Endothelial cell of umbilical vein (primary cell): ENCODE measurements around the gene UBE2D3. TPM values are rescaled to one million over a fixed set of nuclear protein-coding genes. Genes with fewer than 3 reads are reported as not detected.

Experiments
- BruUV-seq: library from RNA; stranded (reverse); fragments of 400-500 nt; replicated peaks from 2 replicates; lab custom pipeline; 2021; lab: Mats Ljungman, UMichigan
- CTCF ChIA-PET: fragments of 300-600, 350-600 bp; sonication (Branson Sonifier 250); formaldehyde crosslinking; loops from one replicate; lab custom pipeline; 2021; ENCODE audit warnings: antibody characterized with exemption, inconsistent platforms; lab: Charles Lee
- POLR2A ChIA-PET: fragments of 300-600, 350-600 bp; sonication (Branson Sonifier 250); formaldehyde crosslinking; loops from one replicate; lab custom pipeline; 2021; ENCODE audit warnings: antibody characterized with exemption, inconsistent platforms; lab: Charles Lee
- DNase-seq: peaks from one replicate; pipeline ENCODE4 v3.0.0-alpha.2; 2011; ENCODE audit warnings: low read depth, low spot score
- FAIRE-seq: peaks from 2 replicates; lab custom pipeline; 2011; peaks lifted over from hg19 to GRCh38; lab: Jason Lieb, UNC
- H2AFZ ChIP-seq: 2 replicates; pipeline ENCODE4 v1.6.0; 2012; ENCODE audit warnings: low read depth, low read length, control low read depth, inconsistent platforms
- H3K27ac ChIP-seq: 2 replicates; pipeline ENCODE4 v1.5.1; 2011; ENCODE audit warnings: low read depth, mild to moderate bottlenecking, control low read depth, low read length, moderate library complexity; ENCODE audit not compliant: insufficient read depth
- H3K27me3 ChIP-seq, 2 experiments: 2 replicates each; pipeline versions ENCODE4 v1.6.0 to v1.6.1; 2011; ENCODE audit warnings: low read length in 2 of 2, mixed read lengths in 1 of 2; ENCODE audit not compliant: control insufficient read depth in 2 of 2, insufficient read depth in 2 of 2
- H3K36me3 ChIP-seq, 2 experiments: 2 replicates in 1 of 2; 3 replicates in 1 of 2; pipeline ENCODE4 v1.5.1; 2011; ENCODE audit warnings: low read length in 2 of 2, mild to moderate bottlenecking in 1 of 2, moderate library complexity in 1 of 2; ENCODE audit not compliant: control insufficient read depth in 2 of 2, insufficient read depth in 2 of 2; ENCODE audit errors: extremely low read depth in 1 of 2
- H3K4me1 ChIP-seq: 3 replicates; pipeline ENCODE4 v1.5.1; 2011; ENCODE audit warnings: mild to moderate bottlenecking, low read length; ENCODE audit not compliant: control insufficient read depth, insufficient read depth; ENCODE audit errors: extremely low read depth
- H3K4me2 ChIP-seq: 2 replicates; pipeline ENCODE4 v1.6.1; 2011; ENCODE audit warnings: low read length, control low read depth, mixed read lengths; ENCODE audit not compliant: insufficient read depth
- H3K4me3 ChIP-seq, 3 experiments: fragments of 200-600 bp in 1 of 3; sonication (generic), shearing (Covaris generic) in 1 of 3; replicated peaks in 1 of 3; 2 replicates each; pipeline ENCODE4 v1.5.1; 2011 to 2016; ENCODE audit warnings: control low read depth in 3 of 3, low read length in 3 of 3, mild to moderate bottlenecking in 2 of 3, inconsistent platforms in 1 of 3, low read depth in 1 of 3, moderate library complexity in 1 of 3; ENCODE audit not compliant: insufficient read depth in 1 of 3
- H3K79me2 ChIP-seq: 2 replicates; pipeline ENCODE4 v1.6.0; 2012; ENCODE audit warnings: low read length, inconsistent platforms; ENCODE audit not compliant: control insufficient read depth, insufficient read depth
- H3K9ac ChIP-seq: replicated peaks from 2 replicates; pipeline ENCODE3; 2011; ENCODE audit warnings: low read length, control low read depth; ENCODE audit not compliant: insufficient read depth; ENCODE audit errors: extremely low read depth
- H3K9me1 ChIP-seq: replicated peaks from 3 replicates; pipeline ENCODE4 v1.6.0; 2011; ENCODE audit warnings: mild to moderate bottlenecking, low read length; ENCODE audit not compliant: control insufficient read depth, insufficient read depth; ENCODE audit errors: extremely low read depth
- H3K9me3 ChIP-seq: replicated peaks from 2 replicates; pipeline ENCODE4 v1.5.1; 2012; ENCODE audit warnings: low read length, inconsistent platforms; ENCODE audit not compliant: control insufficient read depth, insufficient read depth
- H4K20me1 ChIP-seq: replicated peaks from 2 replicates; pipeline ENCODE3; 2011; ENCODE audit warnings: mild to moderate bottlenecking, low read length; ENCODE audit not compliant: control insufficient read depth, insufficient read depth; ENCODE audit errors: extremely low read depth
- EZH2 ChIP-seq: IDR thresholded peaks from 2 replicates; pipeline ENCODE4 v1.6.1; 2012; ENCODE audit warnings: borderline replicate concordance, low read depth, mild to moderate bottlenecking, moderate library complexity, low read length, inconsistent platforms; ENCODE audit not compliant: severe bottlenecking
- FOS ChIP-seq: IDR thresholded peaks from 2 replicates; pipeline ENCODE4 v1.6.1; 2011; ENCODE audit warnings: mild to moderate bottlenecking, low read length, moderate library complexity, borderline replicate concordance; ENCODE audit not compliant: insufficient read depth
- GATA2 ChIP-seq: IDR thresholded peaks from 2 replicates; pipeline ENCODE4 v1.7.0; 2011; ENCODE audit warnings: low read depth, mild to moderate bottlenecking, moderate library complexity, mixed read lengths, low read length; ENCODE audit not compliant: insufficient read length, insufficient read depth
- JUN ChIP-seq: IDR thresholded peaks from 2 replicates; pipeline ENCODE4 v1.6.1; 2011; ENCODE audit warnings: borderline replicate concordance, low read depth; ENCODE audit not compliant: insufficient read length, insufficient read depth
- MYC ChIP-seq: IDR thresholded peaks from one replicate; pipeline ENCODE4 v1.6.1; 2011; ENCODE audit warnings: mild to moderate bottlenecking, low read depth, low read length
- POLR2A ChIP-seq: IDR thresholded peaks from 2 replicates; pipeline ENCODE4 v1.6.1; 2012; ENCODE audit warnings: low read depth, mild to moderate bottlenecking, control low read depth, low read length
- POLR2AphosphoS5 ChIP-seq: IDR thresholded peaks from 2 replicates; pipeline ENCODE4 v1.6.1; 2012; ENCODE audit warnings: low read depth, mild to moderate bottlenecking, control low read depth, low read length, moderate library complexity; ENCODE audit not compliant: insufficient read depth
- dilution Hi-C: fragments of 300-500 bp; cut with MboI; formaldehyde crosslinking; loops from one replicate; pipeline ENCODE4 v1.15.0; 2019; ENCODE audit warnings: low sequenced_read_pairs; ENCODE audit not compliant: extremely low pct_ligation_motif_present
- intact Hi-C: fragments of 100-400 bp; cut with micrococcal nuclease; formaldehyde crosslinking; loops from one replicate; pipeline ENCODE4 v1.10.0; 2022
- polyA plus RNA-seq, 4 experiments: library from polyadenylated mRNA; depleted of rRNA in 3 of 4; stranded (reverse) in 3 of 4; unstranded in 1 of 4; fragments of >200 nt; gene quantifications; 2 replicates each; pipeline versions ENCODE4 v1.2.1 to v1.2.3, GENCODE V29; 2011 to 2012; ENCODE audit warnings: missing spikeins in 1 of 4
- total RNA-seq: library from RNA; stranded (reverse); gene quantifications from 2 replicates; pipeline ENCODE4 v1.2.3, GENCODE V29; 2021
- TF ChIP-seq, protein P1 (sequence below): IDR thresholded peaks from 2 replicates; pipeline ENCODE4 v1.6.1; 2011; ENCODE audit not compliant: insufficient read depth, insufficient read length
- TF ChIP-seq, protein P2 (sequence below), 2 donors: IDR thresholded peaks; 1 replicate in 1 of 2; 2 replicates in 1 of 2; pipeline ENCODE4 v1.5.1; 2011; ENCODE audit warnings: low read length in 2 of 2, mild to moderate bottlenecking in 2 of 2, moderate library complexity in 2 of 2, control low read depth in 1 of 2, inconsistent platforms in 1 of 2, low read depth in 1 of 2; ENCODE audit not compliant: insufficient read depth in 1 of 2; ENCODE audit errors: extremely low read depth in 1 of 2

The UBE2D3 gene
- total and polyA plus RNA-seq, 2 donors (not counting 3 experiments of a cell fraction or from before 2014, with no cell fraction given), result 279 to 399 TPM

DNA sequence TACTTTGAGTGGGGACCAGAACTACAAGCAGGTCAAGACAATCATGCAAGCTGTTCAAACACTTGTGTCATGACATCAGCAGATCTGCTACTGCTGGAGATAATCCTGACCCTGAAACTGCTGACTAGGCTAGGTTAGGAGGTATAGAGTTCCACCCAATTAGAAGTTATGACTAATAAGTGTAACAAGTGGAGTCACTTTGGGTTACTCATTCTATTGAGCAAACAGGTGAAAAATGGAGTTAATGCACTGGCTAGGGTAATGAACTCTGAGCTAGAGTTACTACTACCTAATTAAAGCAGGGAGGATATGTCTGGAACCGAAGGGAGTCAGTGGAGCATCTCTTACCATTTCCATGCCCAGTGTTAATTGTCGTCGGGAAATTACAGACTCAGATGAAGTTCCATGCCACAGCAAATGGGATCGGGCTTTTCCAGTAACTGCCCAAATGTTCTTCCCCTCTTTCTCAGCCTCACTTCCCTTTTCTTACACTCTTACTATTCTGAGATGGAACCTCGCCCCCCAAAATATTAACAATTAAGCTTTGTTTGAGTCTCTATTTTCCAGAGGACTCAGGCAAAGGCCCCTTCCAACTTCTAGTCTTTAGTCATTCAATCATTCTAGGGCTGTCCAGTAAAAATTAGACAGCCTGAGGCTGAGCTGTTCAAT is 46.7 kb downstream of the UBE2D3 start:
- H3K4me1 ChIP-seq, result no peaks in the 10 kb centered on the region
- TF ChIP-seq EZH2 (no peak), JUN (no peak), POLR2A (no peak), FOS (no peak), GATA2 (no peak), POLR2AphosphoS5 (no peak), MYC (no peak)
- TF ChIP-seq, protein P1, sequence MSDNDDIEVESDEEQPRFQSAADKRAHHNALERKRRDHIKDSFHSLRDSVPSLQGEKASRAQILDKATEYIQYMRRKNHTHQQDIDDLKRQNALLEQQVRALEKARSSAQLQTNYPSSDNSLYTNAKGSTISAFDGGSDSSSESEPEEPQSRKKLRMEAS, result no peak
- TF ChIP-seq, protein P2, sequence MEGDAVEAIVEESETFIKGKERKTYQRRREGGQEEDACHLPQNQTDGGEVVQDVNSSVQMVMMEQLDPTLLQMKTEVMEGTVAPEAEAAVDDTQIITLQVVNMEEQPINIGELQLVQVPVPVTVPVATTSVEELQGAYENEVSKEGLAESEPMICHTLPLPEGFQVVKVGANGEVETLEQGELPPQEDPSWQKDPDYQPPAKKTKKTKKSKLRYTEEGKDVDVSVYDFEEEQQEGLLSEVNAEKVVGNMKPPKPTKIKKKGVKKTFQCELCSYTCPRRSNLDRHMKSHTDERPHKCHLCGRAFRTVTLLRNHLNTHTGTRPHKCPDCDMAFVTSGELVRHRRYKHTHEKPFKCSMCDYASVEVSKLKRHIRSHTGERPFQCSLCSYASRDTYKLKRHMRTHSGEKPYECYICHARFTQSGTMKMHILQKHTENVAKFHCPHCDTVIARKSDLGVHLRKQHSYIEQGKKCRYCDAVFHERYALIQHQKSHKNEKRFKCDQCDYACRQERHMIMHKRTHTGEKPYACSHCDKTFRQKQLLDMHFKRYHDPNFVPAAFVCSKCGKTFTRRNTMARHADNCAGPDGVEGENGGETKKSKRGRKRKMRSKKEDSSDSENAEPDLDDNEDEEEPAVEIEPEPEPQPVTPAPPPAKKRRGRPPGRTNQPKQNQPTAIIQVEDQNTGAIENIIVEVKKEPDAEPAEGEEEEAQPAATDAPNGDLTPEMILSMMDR (IDR thresholded peaks at IDR 0.05; ENCODE audit: extremely low read depth in 1 of 2, insufficient read depth in 1 of 2, low read depth in 1 of 2, low read length in 2 of 2), result no peak
- dilution Hi-C loops (no loop called here), intact Hi-C loops (no loop called here)
- ChIA-PET CTCF (interaction anchor here (1.5 kb wide), 1 partner anchor 160 kb away, joined by 4 read pairs; no protein-coding TSS in a partner anchor), POLR2A (no interaction called here)
- H4K20me1 ChIP-seq, result no peaks in the 10 kb centered on the region
- H3K79me2 ChIP-seq, result no peaks in the 10 kb centered on the region
- H3K27me3 ChIP-seq, result no peaks in the 10 kb centered on the region
- H3K27ac ChIP-seq, result no peak overlapping the region
- H3K4me2 ChIP-seq, result no peak overlapping the region
- DNase-seq (no peak), FAIRE-seq (no peak)
- no TSS peak for BruUV-seq
- no peaks in the 10 kb centered on the region for H3K36me3 ChIP-seq
- no peaks in the 10 kb centered on the region for H3K9me1 ChIP-seq
- no peaks in the 10 kb centered on the region for H3K9me3 ChIP-seq
- H2AFZ ChIP-seq, result no peak overlapping the region
- H3K4me3 ChIP-seq, result no peak overlapping the region
- no peak overlapping the region for H3K9ac ChIP-seq
